Measurements from ENCODE around the gene OPRD1.
A peak's percentile ranks its signal among the peaks of the same experiment; 100 is the strongest.
"Not testable (repeated sequence)": the region's sequence is repeated elsewhere in the genome, so short reads cannot be mapped to it uniquely, and the experiment has no call there.

OPRD1 gene

GRCh38 chr1:28862571-28863403 is 50.8 kb downstream of the OPRD1 start:
- Histone ChIP-seq H3K27me3 (ENCODE audit: control insufficient read depth, insufficient read depth, low read length) (no peaks in the 10 kb centered on the region), H3K4me3 (ENCODE audit: low read length) (no peak overlapping the region), H3K9me3 (ENCODE audit: control insufficient read depth, insufficient read depth, low read length) (no peaks in the 10 kb centered on the region), H3K4me1 (ENCODE audit: control insufficient read depth, insufficient read depth, low read length) (no peaks in the 10 kb centered on the region; the same call in 1 of the 2 replicates), H3K27ac (ENCODE audit: low read length) (no peak overlapping the region), H3K36me3 (ENCODE audit: control insufficient read depth, insufficient read depth, low read length) (peaks cover 4% of the 10 kb centered on the region; the same call in 1 of the 2 replicates)
- DNase-seq (ENCODE audit: low read depth, low spot score) = no peak
- no CpG with 5 or more reads among the region's 66 CpGs for WGBS (ENCODE audit: insufficient coverage, insufficient read length)

- Histone ChIP-seq H3K9me3 (ENCODE audit: control insufficient read depth, insufficient read depth, low read length) (no peaks in the 10 kb centered on the region), H3K27me3 (ENCODE audit: control insufficient read depth, insufficient read depth, low read length) (no peaks in the 10 kb centered on the region), H3K4me3 (ENCODE audit: low read length) (no peak overlapping the region), H3K36me3 (ENCODE audit: control insufficient read depth, insufficient read depth, low read length) (no peaks in the 10 kb centered on the region; the same call in 1 of the 2 replicates), H3K27ac (ENCODE audit: low read length) (no peak overlapping the region), H3K4me1 (ENCODE audit: control insufficient read depth, insufficient read depth, low read length) (no peaks in the 10 kb centered on the region)
- DNase-seq (ENCODE audit: low read depth, low spot score) = no peak
- WGBS (ENCODE audit: insufficient coverage, insufficient read length) = no CpG with 5 or more reads among the region's 6 CpGs
Observed at GRCh38 chr1:28864695-28865094, 52.7 kb downstream of the OPRD1 start.

- H3K27me3 ChIP-seq (ENCODE audit: control insufficient read depth, insufficient read depth, low read length) = no peaks in the 10 kb centered on the region
- H3K9me3 ChIP-seq (ENCODE audit: control insufficient read depth, insufficient read depth, low read length) = no peaks in the 10 kb centered on the region
- no peak overlapping the region for H3K27ac ChIP-seq (ENCODE audit: low read length)
- no peaks in the 10 kb centered on the region; the same call in 1 of the 2 replicates for H3K36me3 ChIP-seq (ENCODE audit: control insufficient read depth, insufficient read depth, low read length)
- no CpG with 5 or more reads among the region's 10 CpGs for WGBS (ENCODE audit: insufficient coverage, insufficient read length)
- H3K4me1 ChIP-seq (ENCODE audit: control insufficient read depth, insufficient read depth, low read length) = no peaks in the 10 kb centered on the region
- no peak overlapping the region for H3K4me3 ChIP-seq (ENCODE audit: low read length)
- no peak for DNase-seq (ENCODE audit: low read depth, low spot score)
Observed at GRCh38 chr1:28865997-28866650, 54.2 kb downstream of the OPRD1 start.

DNA sequence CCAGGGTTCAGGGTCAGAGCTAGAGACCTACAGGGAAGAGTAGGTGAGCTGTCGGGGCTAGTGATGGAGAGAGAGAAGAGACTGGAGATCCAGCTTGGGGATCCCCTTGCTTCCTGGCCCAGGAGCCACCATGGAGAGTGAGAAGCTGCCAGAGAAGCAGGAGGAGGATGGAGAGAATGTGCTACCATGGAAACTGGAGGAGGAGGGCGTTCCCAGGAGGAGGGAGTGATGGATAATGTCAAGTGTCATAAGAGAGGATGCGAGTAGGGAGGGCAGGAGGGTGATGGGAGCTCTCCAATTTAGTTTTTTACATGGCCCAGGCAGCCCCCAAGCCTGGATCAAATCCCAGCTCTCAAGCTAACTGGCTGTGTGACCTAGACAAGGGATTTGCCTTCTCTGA is 55.9 kb downstream of the OPRD1 start:
- DNase-seq (ENCODE audit: low read depth, low spot score) = no peak
- H3K4me1 ChIP-seq (ENCODE audit: control insufficient read depth, insufficient read depth, low read length) = no peaks in the 10 kb centered on the region
- no peak overlapping the region for H3K4me3 ChIP-seq (ENCODE audit: low read length)
- no CpG with 5 or more reads among the region's 3 CpGs for WGBS (ENCODE audit: insufficient coverage, insufficient read length)
- H3K9me3 ChIP-seq (ENCODE audit: control insufficient read depth, insufficient read depth, low read length) = no peaks in the 10 kb centered on the region
- no peaks in the 10 kb centered on the region; the same call in 1 of the 2 replicates for H3K36me3 ChIP-seq (ENCODE audit: control insufficient read depth, insufficient read depth, low read length)
- H3K27ac ChIP-seq (ENCODE audit: low read length) = no peak overlapping the region
- no peaks in the 10 kb centered on the region for H3K27me3 ChIP-seq (ENCODE audit: control insufficient read depth, insufficient read depth, low read length)

DNA sequence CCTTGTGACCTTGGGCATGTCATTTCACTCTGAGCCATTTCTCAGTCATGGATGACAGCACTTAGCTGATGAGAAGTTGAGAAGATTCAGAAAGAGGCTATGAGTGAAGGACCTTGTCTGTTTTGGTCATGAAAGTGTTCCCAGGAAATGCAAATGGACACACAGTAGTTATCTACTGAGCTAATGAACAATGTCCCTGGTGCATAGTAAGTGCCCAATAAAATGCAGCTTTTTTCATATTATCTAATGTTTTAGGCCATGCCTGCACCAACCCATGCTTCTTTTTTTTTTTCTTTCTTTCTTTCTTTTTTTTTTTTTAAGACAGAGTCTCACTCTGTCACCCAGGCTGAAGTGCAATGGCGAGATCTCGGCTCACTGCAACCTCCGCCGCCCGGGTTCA is 58.0 kb downstream of the OPRD1 start:
- Histone ChIP-seq H3K9me3 (ENCODE audit: control insufficient read depth, insufficient read depth, low read length) (no peaks in the 10 kb centered on the region), H3K4me1 (ENCODE audit: control insufficient read depth, insufficient read depth, low read length) (no peaks in the 10 kb centered on the region), H3K27ac (ENCODE audit: low read length) (no peak overlapping the region), H3K27me3 (ENCODE audit: control insufficient read depth, insufficient read depth, low read length) (no peaks in the 10 kb centered on the region), H3K36me3 (ENCODE audit: control insufficient read depth, insufficient read depth, low read length) (no peaks in the 10 kb centered on the region), H3K4me3 (ENCODE audit: low read length) (no peak overlapping the region)
- no peak for DNase-seq (ENCODE audit: low read depth, low spot score)
- whole genome bisulfite sequencing (ENCODE audit: insufficient coverage, insufficient read length) = no CpG with 5 or more reads among the region's 5 CpGs

- Histone ChIP-seq H3K36me3 (ENCODE audit: control insufficient read depth, insufficient read depth, low read length) (no peaks in the 10 kb centered on the region), H3K4me1 (ENCODE audit: control insufficient read depth, insufficient read depth, low read length) (no peaks in the 10 kb centered on the region), H3K4me3 (ENCODE audit: low read length) (no peak overlapping the region), H3K9me3 (ENCODE audit: control insufficient read depth, insufficient read depth, low read length) (no peaks in the 10 kb centered on the region), H3K27me3 (ENCODE audit: control insufficient read depth, insufficient read depth, low read length) (no peaks in the 10 kb centered on the region), H3K27ac (ENCODE audit: low read length) (no peak overlapping the region)
- no CpG with 5 or more reads among the region's 12 CpGs for WGBS (ENCODE audit: insufficient coverage, insufficient read length)
- DNase-seq (ENCODE audit: low read depth, low spot score) = no peak
Observed at GRCh38 chr1:28871631-28872401, 59.8 kb downstream of the OPRD1 start.

DNA sequence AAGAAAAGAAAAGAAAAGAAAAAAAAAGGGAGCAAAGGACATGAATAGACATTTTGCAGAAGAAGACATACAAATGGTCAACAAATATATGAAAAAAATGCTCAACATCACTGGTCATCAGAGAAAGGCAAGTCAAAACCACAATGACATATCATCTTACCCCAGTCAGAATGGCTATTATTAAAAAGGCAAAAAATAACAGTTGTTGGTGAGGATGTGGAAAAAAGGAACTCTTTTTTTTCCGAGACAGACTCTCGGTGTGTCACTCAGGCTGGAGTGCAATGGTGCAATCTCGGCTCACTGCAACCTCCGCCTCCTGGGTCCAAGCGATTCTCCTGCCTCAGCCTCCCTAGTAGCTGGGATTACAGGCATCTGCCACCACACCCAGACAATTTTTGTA is 63.2 kb downstream of the OPRD1 start:
- not testable (repeated sequence) for H3K4me3 ChIP-seq (ENCODE audit: low read length); H3K27me3 ChIP-seq (ENCODE audit: control insufficient read depth, insufficient read depth, low read length); H3K27ac ChIP-seq (ENCODE audit: low read length); H3K9me3 ChIP-seq (ENCODE audit: control insufficient read depth, insufficient read depth, low read length); DNase-seq (ENCODE audit: low read depth, low spot score); H3K36me3 ChIP-seq (ENCODE audit: control insufficient read depth, insufficient read depth, low read length); H3K4me1 ChIP-seq (ENCODE audit: control insufficient read depth, insufficient read depth, low read length)
- WGBS (ENCODE audit: insufficient coverage, insufficient read length) = no CpG with 5 or more reads among the region's 5 CpGs

GRCh38 chr1:28877132-28877781 is 65.3 kb downstream of the OPRD1 start:
- H3K4me3 ChIP-seq (ENCODE audit: low read length) = no peak overlapping the region
- H3K36me3 ChIP-seq (ENCODE audit: control insufficient read depth, insufficient read depth, low read length) = no peaks in the 10 kb centered on the region

GRCh38 chr1:28878796-28879195 is 66.8 kb downstream of the OPRD1 start:
- Histone ChIP-seq H3K27ac (ENCODE audit: low read length) (no peak overlapping the region), H3K4me3 (ENCODE audit: low read length) (no peak overlapping the region), H3K4me1 (ENCODE audit: control insufficient read depth, insufficient read depth, low read length) (peaks cover 5% of the 10 kb centered on the region)

More at GRCh38 chr1:28877132-28877781, 65.3 kb downstream of the OPRD1 start:
- no CpG with 5 or more reads among the region's 18 CpGs for WGBS (ENCODE audit: insufficient coverage, insufficient read length)
- peak; percentile 76 for DNase-seq (ENCODE audit: low read depth, low spot score)
- no peaks in the 10 kb centered on the region for H3K9me3 ChIP-seq (ENCODE audit: control insufficient read depth, insufficient read depth, low read length)
- H3K4me1 ChIP-seq (ENCODE audit: control insufficient read depth, insufficient read depth, low read length) = no peaks in the 10 kb centered on the region
- H3K27me3 ChIP-seq (ENCODE audit: control insufficient read depth, insufficient read depth, low read length) = no peaks in the 10 kb centered on the region
- no peak overlapping the region for H3K27ac ChIP-seq (ENCODE audit: low read length)

More at GRCh38 chr1:28878796-28879195, 66.8 kb downstream of the OPRD1 start:
- WGBS (ENCODE audit: insufficient coverage, insufficient read length) = no CpG with 5 or more reads among the region's 4 CpGs
- Histone ChIP-seq H3K36me3 (ENCODE audit: control insufficient read depth, insufficient read depth, low read length) (no peaks in the 10 kb centered on the region), H3K27me3 (ENCODE audit: control insufficient read depth, insufficient read depth, low read length) (no peaks in the 10 kb centered on the region), H3K9me3 (ENCODE audit: control insufficient read depth, insufficient read depth, low read length) (no peaks in the 10 kb centered on the region)
- no peak for DNase-seq (ENCODE audit: low read depth, low spot score)
